ENCODE results near the gene ZNF639.
"Not testable (repeated sequence)": the region's sequence is repeated elsewhere in the genome, so short reads cannot be mapped to it uniquely, and the experiment has no call there.

Gene ZNF639

GRCh38 chr3:179322286-179323196 is at the start of gene ZNF639:
TSS of gene ZNF639 (plus strand) at chr3:179323031. CDS start at chr3:179328294, 5,263 bp downstream.
- DNase-seq (ENCODE audit: low spot score), result peak; percentile 97

- not testable (repeated sequence) for DNase-seq (ENCODE audit: low spot score)
These were observed 48.4 kb upstream of the ZNF639 start for GRCh38 chr3:179274434-179274833.

GRCh38 chr3:179276001-179276400 is 46.8 kb upstream of the ZNF639 start:
- no peak for DNase-seq (ENCODE audit: low spot score)

GRCh38 chr3:179276743-179277142 is 46.1 kb upstream of the ZNF639 start:
- DNase-seq (ENCODE audit: low spot score), result no peak

GRCh38 chr3:179278151-179278550 is 44.7 kb upstream of the ZNF639 start:
- DNase-seq (ENCODE audit: low spot score), result no peak

- DNase-seq (ENCODE audit: low spot score), result no peak
These were observed 43.7 kb upstream of the ZNF639 start for GRCh38 chr3:179278932-179279693.

GRCh38 chr3:179279837-179280236 is 43.0 kb upstream of the ZNF639 start:
- no peak for DNase-seq (ENCODE audit: low spot score)

- no peak for DNase-seq (ENCODE audit: low spot score)
These were observed 41.0 kb upstream of the ZNF639 start for GRCh38 chr3:179281825-179282224.

- no peak for DNase-seq (ENCODE audit: low spot score)
These were observed 36.5 kb upstream of the ZNF639 start for GRCh38 chr3:179286331-179286730.

- no peak for DNase-seq (ENCODE audit: low spot score)
These were observed 34.0 kb upstream of the ZNF639 start for GRCh38 chr3:179288845-179289244.

GRCh38 chr3:179289295-179289694 is 33.5 kb upstream of the ZNF639 start:
- no peak for DNase-seq (ENCODE audit: low spot score)

- DNase-seq (ENCODE audit: low spot score), result no peak
These were observed 30.4 kb upstream of the ZNF639 start for GRCh38 chr3:179292450-179292849.

GRCh38 chr3:179297971-179298725 is 24.7 kb upstream of the ZNF639 start:
- no peak for DNase-seq (ENCODE audit: low spot score)

- no peak for DNase-seq (ENCODE audit: low spot score)
These were observed 23.5 kb upstream of the ZNF639 start for GRCh38 chr3:179299316-179299715.

GRCh38 chr3:179299999-179300613 is 22.7 kb upstream of the ZNF639 start:
- DNase-seq (ENCODE audit: low spot score), result no peak

- no peak for DNase-seq (ENCODE audit: low spot score)
These were observed 21.2 kb upstream of the ZNF639 start for GRCh38 chr3:179301645-179302044.

- no peak for DNase-seq (ENCODE audit: low spot score)
These were observed 20.7 kb upstream of the ZNF639 start for GRCh38 chr3:179302111-179302510.

GRCh38 chr3:179304605-179305004 is 18.2 kb upstream of the ZNF639 start:
- no peak for DNase-seq (ENCODE audit: low spot score)

- DNase-seq (ENCODE audit: low spot score), result not testable (repeated sequence)
These were observed 15.5 kb upstream of the ZNF639 start for GRCh38 chr3:179307362-179307761.

- DNase-seq (ENCODE audit: low spot score), result no peak
These were observed 14.8 kb upstream of the ZNF639 start for GRCh38 chr3:179308001-179308400.

- DNase-seq (ENCODE audit: low spot score), result no peak
These were observed 13.4 kb upstream of the ZNF639 start for GRCh38 chr3:179309225-179310078.
